ENCODE data around the gene CD6. TPM values are rescaled to one million over a fixed set of nuclear protein-coding genes. Genes with fewer than 3 reads are reported as not detected.

CD6 gene
- polyA plus RNA-seq, 2 of the 4 experiments (the other 2 are of a cell fraction) = 0.06 TPM

DNA sequence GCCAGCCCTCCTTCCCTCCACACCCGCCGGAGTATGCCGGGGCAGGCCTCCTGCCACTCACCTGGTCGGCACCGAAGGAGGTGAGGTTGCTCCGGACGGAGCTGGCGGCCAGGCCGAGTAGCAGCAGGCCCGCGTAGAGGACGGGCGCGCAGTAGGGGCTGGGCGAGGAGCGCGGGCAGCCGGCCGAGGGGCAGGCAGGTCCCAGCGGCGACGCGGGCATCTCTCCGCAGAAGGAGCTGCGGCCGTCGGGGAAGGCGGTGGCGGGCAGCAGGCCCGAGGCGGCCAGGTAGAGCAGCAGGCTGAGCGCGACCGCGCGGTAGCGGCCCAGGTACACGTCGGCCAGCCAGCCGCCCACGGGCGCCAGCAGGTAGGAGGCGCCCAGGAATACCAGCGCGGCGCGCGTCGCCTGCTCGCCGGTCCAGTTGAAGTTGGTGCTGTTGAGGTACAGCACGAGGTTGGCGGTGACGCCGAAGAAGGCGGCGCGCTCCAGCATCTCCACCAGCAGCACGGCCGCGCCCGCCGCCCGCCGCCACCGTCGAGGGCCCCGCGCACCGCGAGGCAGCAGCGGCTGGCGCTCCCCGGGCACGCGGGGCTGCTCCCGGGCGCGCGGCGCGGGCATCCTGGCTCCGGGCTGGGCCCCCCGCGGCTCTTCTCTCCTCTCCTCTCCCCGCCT, 20.4 kb upstream of the CD6 start:
- TF ChIP-seq NR3C1 (IDR thresholded peaks at IDR 0.05) (no peak), CBX2 (IDR thresholded peaks at IDR 0.05; ENCODE audit: borderline replicate concordance, low read depth) (no peak), HOXB13 (CRISPR knock-in tag; IDR thresholded peaks at IDR 0.05; ENCODE audit: low read depth) (no peak), FOXS1 (CRISPR knock-in tag; IDR thresholded peaks at IDR 0.05) (no peak), HDAC2 (IDR thresholded peaks at IDR 0.05) (no peak)
- TF ChIP-seq, protein P1, sequence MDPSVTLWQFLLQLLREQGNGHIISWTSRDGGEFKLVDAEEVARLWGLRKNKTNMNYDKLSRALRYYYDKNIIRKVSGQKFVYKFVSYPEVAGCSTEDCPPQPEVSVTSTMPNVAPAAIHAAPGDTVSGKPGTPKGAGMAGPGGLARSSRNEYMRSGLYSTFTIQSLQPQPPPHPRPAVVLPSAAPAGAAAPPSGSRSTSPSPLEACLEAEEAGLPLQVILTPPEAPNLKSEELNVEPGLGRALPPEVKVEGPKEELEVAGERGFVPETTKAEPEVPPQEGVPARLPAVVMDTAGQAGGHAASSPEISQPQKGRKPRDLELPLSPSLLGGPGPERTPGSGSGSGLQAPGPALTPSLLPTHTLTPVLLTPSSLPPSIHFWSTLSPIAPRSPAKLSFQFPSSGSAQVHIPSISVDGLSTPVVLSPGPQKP (IDR thresholded peaks at IDR 0.05; ENCODE audit: low read depth, low read length) = no peak
- TF ChIP-seq, protein P2, sequence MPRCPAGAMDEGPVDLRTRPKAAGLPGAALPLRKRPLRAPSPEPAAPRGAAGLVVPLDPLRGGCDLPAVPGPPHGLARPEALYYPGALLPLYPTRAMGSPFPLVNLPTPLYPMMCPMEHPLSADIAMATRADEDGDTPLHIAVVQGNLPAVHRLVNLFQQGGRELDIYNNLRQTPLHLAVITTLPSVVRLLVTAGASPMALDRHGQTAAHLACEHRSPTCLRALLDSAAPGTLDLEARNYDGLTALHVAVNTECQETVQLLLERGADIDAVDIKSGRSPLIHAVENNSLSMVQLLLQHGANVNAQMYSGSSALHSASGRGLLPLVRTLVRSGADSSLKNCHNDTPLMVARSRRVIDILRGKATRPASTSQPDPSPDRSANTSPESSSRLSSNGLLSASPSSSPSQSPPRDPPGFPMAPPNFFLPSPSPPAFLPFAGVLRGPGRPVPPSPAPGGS (IDR thresholded peaks at IDR 0.05) = no peak
- Histone ChIP-seq H3K4me1 (no peaks in the 10 kb centered on the region), H3K4me3 (no peak overlapping the region), H3K9me3 (no peaks in the 10 kb centered on the region), H3K4me2 (no peak overlapping the region), H3K27ac (no peak overlapping the region)
- WGBS (ENCODE audit: missing lambda C conversion rate) = 92% methylated on average over 67 of the region's 86 CpGs
- DNase-seq (ENCODE audit: low read depth in 1 of 2, low spot score in 1 of 2) (no peak), ATAC-seq (no peak), FAIRE-seq (no peak)
- POLR2A ChIA-PET = no interaction called here
- CTCF ChIA-PET = interaction anchor here (0.8 to 1.4 kb wide), 2 partner anchors 15 to 233 kb away, joined by 3 to 4 read pairs; no protein-coding TSS in a partner anchor

DNA sequence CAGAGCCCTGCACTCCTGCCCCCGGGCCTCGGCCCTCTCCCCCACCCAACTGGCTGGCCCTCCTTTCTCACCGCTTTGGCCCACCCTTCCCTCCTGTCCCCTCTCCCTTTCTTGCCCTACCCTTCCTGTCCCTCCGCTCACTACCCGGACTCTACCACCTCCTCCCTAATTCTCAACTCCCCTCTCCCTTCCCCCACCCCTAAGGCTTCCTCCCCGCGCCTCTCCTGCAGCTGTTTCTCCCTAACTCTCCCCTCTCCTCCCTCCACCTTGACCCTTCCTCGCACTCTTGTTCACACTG, 19.9 kb upstream of the CD6 start:
- ChIA-PET POLR2A (no interaction called here), CTCF (no interaction called here)
- no peak overlapping the region for H3K27ac ChIP-seq
- DNase-seq (ENCODE audit: low read depth in 1 of 2, low spot score in 1 of 2) (no peak), ATAC-seq (no peak), FAIRE-seq (no peak)
- no peak overlapping the region for H3K4me3 ChIP-seq
- no peak overlapping the region for H3K4me2 ChIP-seq
- WGBS (ENCODE audit: missing lambda C conversion rate) = 80% methylated on average over 7 of the region's 8 CpGs
- no peaks in the 10 kb centered on the region for H3K4me1 ChIP-seq
- H3K9me3 ChIP-seq = no peaks in the 10 kb centered on the region
- TF ChIP-seq CTCF (IDR thresholded peaks at IDR 0.05) (no peak), RCOR1 (IDR thresholded peaks at IDR 0.05; ENCODE audit: low read depth, low read length) (no peak), NPAS2 (CRISPR knock-in tag; IDR thresholded peaks at IDR 0.05; ENCODE audit: borderline replicate concordance) (no peak), FOXS1 (CRISPR knock-in tag; IDR thresholded peaks at IDR 0.05) (no peak), PHF8 (IDR thresholded peaks at IDR 0.05; ENCODE audit: borderline replicate concordance, low read depth) (no peak), ESRRA (IDR thresholded peaks at IDR 0.05; ENCODE audit: borderline replicate concordance, low read length) (no peak), HES2 (IDR thresholded peaks at IDR 0.05) (no peak), TP53 (CRISPR knock-in tag; IDR thresholded peaks at IDR 0.05) (no peak), EP300 (IDR thresholded peaks at IDR 0.05) (no peak), FOSL2 (IDR thresholded peaks at IDR 0.05) (no peak), FOSL2 (CRISPR knock-in tag; IDR thresholded peaks at IDR 0.05) (no peak), CBX8 (IDR thresholded peaks at IDR 0.05) (no peak), EHF (CRISPR knock-in tag; IDR thresholded peaks at IDR 0.05) (no peak), TFCP2L1 (CRISPR knock-in tag; IDR thresholded peaks at IDR 0.05) (no peak)
